ENCODE data around the gene OAS3. TPM values are rescaled to one million over a fixed set of nuclear protein-coding genes. Genes with fewer than 3 reads are reported as not detected.

The OAS3 gene
- total and polyA plus RNA-seq, 2 donors (not counting 1 experiment from before 2014, with no cell fraction given), result 16.5 to 24.9 TPM

DNA sequence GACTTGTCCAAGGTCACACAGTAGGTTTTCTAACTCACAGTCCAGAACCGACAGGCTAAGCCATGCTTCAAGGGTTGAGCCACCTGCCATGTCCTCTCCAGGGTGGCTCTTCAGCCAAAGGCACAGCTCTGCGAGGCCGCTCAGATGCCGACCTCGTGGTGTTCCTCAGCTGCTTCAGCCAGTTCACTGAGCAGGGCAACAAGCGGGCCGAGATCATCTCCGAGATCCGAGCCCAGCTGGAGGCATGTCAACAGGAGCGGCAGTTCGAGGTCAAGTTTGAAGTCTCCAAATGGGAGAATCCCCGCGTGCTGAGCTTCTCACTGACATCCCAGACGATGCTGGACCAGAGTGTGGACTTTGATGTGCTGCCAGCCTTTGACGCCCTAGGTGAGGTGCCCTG, 27.4 kb downstream of the OAS3 start:
- Histone ChIP-seq H2AFZ (ENCODE audit: insufficient read depth, low read depth, low read length, poor library complexity, severe bottlenecking) (no peak overlapping the region), H3K4me1 (ENCODE audit: control insufficient read depth in 2 of 2, insufficient read depth in 2 of 2, low read length in 2 of 2) (no peaks in the 10 kb centered on the region), H3K9me3 (ENCODE audit: control extremely low read depth in 1 of 3, control insufficient read depth in 2 of 3, insufficient read depth in 1 of 3, low read length in 2 of 3) (no peaks in the 10 kb centered on the region), H3K36me3 (replicated peaks in 1 of 2; ENCODE audit: control extremely low read depth in 1 of 2, control insufficient read depth in 1 of 2, extremely low read depth in 1 of 2, insufficient read depth in 2 of 2, low read length in 1 of 2) (peaks cover 0 to 71% of the 10 kb centered on the region in 2 experiments), H3K27me3 (replicated peaks in 1 of 4; ENCODE audit: control extremely low read depth in 1 of 4, control insufficient read depth in 3 of 4, insufficient read depth in 4 of 4, low read length in 3 of 4) (no peaks in the 10 kb centered on the region), H3K4me2 (replicated peaks; ENCODE audit: low read depth, low read length, poor library complexity, severe bottlenecking) (no peak overlapping the region), H4K20me1 (ENCODE audit: control insufficient read depth, insufficient read depth, low read length, poor library complexity, severe bottlenecking) (no peaks in the 10 kb centered on the region), H3K4me3 (ENCODE audit: control extremely low read depth in 1 of 5, extremely low read depth in 1 of 5, insufficient read depth in 1 of 5, low read depth in 2 of 5, low read length in 4 of 5) (no peak overlapping the region), H3K79me2 (ENCODE audit: control insufficient read depth, insufficient read depth, low read length) (no peaks in the 10 kb centered on the region), H3K27ac (ENCODE audit: low read length in 2 of 2) (no peak overlapping the region), H3K9ac (ENCODE audit: low read length) (no peak overlapping the region)
- no peaks in the 10 kb centered on the region for H3K4me1 Mint-ChIP-seq
- intact Hi-C loops (cut with micrococcal nuclease), result no loop called here
- H3K27me3 Mint-ChIP-seq, result no peaks in the 10 kb centered on the region
- H3K9me3 Mint-ChIP-seq (ENCODE audit: insufficient read depth), result peaks cover 4% of the 10 kb centered on the region
- CTCF ChIA-PET, result no interaction called here
- no peak for ATAC-seq (ENCODE audit: low read depth)
- WGBS (ENCODE audit: insufficient coverage), result 98% methylated on average over 15 of the region's 15 CpGs
- H3K27ac Mint-ChIP-seq, result no peak overlapping the region
- POLR2A ChIA-PET, result no interaction called here
- DNase-seq, result no peak
- TF ChIP-seq, protein P1, sequence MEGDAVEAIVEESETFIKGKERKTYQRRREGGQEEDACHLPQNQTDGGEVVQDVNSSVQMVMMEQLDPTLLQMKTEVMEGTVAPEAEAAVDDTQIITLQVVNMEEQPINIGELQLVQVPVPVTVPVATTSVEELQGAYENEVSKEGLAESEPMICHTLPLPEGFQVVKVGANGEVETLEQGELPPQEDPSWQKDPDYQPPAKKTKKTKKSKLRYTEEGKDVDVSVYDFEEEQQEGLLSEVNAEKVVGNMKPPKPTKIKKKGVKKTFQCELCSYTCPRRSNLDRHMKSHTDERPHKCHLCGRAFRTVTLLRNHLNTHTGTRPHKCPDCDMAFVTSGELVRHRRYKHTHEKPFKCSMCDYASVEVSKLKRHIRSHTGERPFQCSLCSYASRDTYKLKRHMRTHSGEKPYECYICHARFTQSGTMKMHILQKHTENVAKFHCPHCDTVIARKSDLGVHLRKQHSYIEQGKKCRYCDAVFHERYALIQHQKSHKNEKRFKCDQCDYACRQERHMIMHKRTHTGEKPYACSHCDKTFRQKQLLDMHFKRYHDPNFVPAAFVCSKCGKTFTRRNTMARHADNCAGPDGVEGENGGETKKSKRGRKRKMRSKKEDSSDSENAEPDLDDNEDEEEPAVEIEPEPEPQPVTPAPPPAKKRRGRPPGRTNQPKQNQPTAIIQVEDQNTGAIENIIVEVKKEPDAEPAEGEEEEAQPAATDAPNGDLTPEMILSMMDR (IDR thresholded peaks at IDR 0.05), result no peak
- TF ChIP-seq EZH2 (IDR thresholded peaks at IDR 0.05; ENCODE audit: borderline replicate concordance, insufficient read depth, low read depth, low read length, poor library complexity, severe bottlenecking), result no peak
- H3K4me3 Mint-ChIP-seq, result no peak overlapping the region

DNA sequence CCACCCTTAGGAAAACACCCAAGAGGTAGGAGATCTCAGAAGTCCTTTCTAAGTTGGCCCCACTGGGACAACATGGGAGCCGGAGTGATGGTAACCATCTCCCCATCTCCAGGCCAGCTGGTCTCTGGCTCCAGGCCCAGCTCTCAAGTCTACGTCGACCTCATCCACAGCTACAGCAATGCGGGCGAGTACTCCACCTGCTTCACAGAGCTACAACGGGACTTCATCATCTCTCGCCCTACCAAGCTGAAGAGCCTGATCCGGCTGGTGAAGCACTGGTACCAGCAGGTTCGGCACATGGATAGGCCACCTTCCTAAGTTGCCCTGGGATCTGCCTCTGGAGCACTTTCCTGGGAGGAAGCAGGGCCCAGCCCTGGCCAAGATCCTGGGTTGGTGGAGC, 29.0 kb downstream of the OAS3 start:
- no peak overlapping the region for H3K27ac Mint-ChIP-seq
- POLR2A ChIA-PET, result interaction anchor here (0.6 kb wide), 1 partner anchor 67 kb away, joined by 5 read pairs; no protein-coding TSS in a partner anchor

More for the DNA sequence above, 29.0 kb downstream of the OAS3 start:
- H3K9me3 Mint-ChIP-seq (ENCODE audit: insufficient read depth), result no peaks in the 10 kb centered on the region
- CTCF ChIA-PET, result no interaction called here
- H3K4me3 Mint-ChIP-seq, result no peak overlapping the region
- 98% methylated on average over 9 of the region's 9 CpGs for WGBS (ENCODE audit: insufficient coverage)
- Histone ChIP-seq H3K4me3 (ENCODE audit: control extremely low read depth in 1 of 5, extremely low read depth in 1 of 5, insufficient read depth in 1 of 5, low read depth in 2 of 5, low read length in 4 of 5) (no peak overlapping the region), H3K4me1 (ENCODE audit: control insufficient read depth in 2 of 2, insufficient read depth in 2 of 2, low read length in 2 of 2) (no peaks in the 10 kb centered on the region), H3K27ac (ENCODE audit: low read length in 2 of 2) (no peak overlapping the region), H2AFZ (ENCODE audit: insufficient read depth, low read depth, low read length, poor library complexity, severe bottlenecking) (no peak overlapping the region), H3K79me2 (ENCODE audit: control insufficient read depth, insufficient read depth, low read length) (no peaks in the 10 kb centered on the region), H4K20me1 (ENCODE audit: control insufficient read depth, insufficient read depth, low read length, poor library complexity, severe bottlenecking) (no peaks in the 10 kb centered on the region), H3K36me3 (replicated peaks in 1 of 2; ENCODE audit: control extremely low read depth in 1 of 2, control insufficient read depth in 1 of 2, extremely low read depth in 1 of 2, insufficient read depth in 2 of 2, low read length in 1 of 2) (peaks cover 0 to 62% of the 10 kb centered on the region in 2 experiments), H3K27me3 (replicated peaks in 1 of 4; ENCODE audit: control extremely low read depth in 1 of 4, control insufficient read depth in 3 of 4, insufficient read depth in 4 of 4, low read length in 3 of 4) (no peaks in the 10 kb centered on the region), H3K4me2 (replicated peaks; ENCODE audit: low read depth, low read length, poor library complexity, severe bottlenecking) (no peak overlapping the region), H3K9me3 (ENCODE audit: control extremely low read depth in 1 of 3, control insufficient read depth in 2 of 3, insufficient read depth in 1 of 3, low read length in 2 of 3) (no peaks in the 10 kb centered on the region), H3K9ac (ENCODE audit: low read length) (no peak overlapping the region)
- ATAC-seq (ENCODE audit: low read depth) (no peak), DNase-seq (no peak)
- no peaks in the 10 kb centered on the region for H3K4me1 Mint-ChIP-seq
- no peaks in the 10 kb centered on the region for H3K27me3 Mint-ChIP-seq
- intact Hi-C loops (cut with micrococcal nuclease), result no loop called here
- no peak for TF ChIP-seq EZH2 (IDR thresholded peaks at IDR 0.05; ENCODE audit: borderline replicate concordance, insufficient read depth, low read depth, low read length, poor library complexity, severe bottlenecking)
- TF ChIP-seq, protein P1 (IDR thresholded peaks at IDR 0.05), result no peak
